Activated T-helper 1 cell treated with anti-CD3 and anti-CD28 coated beads, Interleukin-12 subunit alpha, Interleukin-12 subunit beta, Interleukin-2, Interleukin-4 antibody, amounts not matched to agents 30 ng/mL and 10 ng/mL and 1 ng/mL, durations not matched to agents 14 hours and 24 hours and 36 hours (primary cell): Measurements from ENCODE around the gene WNK1. TPM values are rescaled to one million over a fixed set of nuclear protein-coding genes. Genes with fewer than 3 reads are reported as not detected.
A peak's percentile ranks its signal among the peaks of the same experiment; 100 is the strongest.

Experiments
- DNase-seq: peaks from one replicate; pipeline ENCODE4 v3.0.0; 2021; ENCODE audit warnings: low spot score
- H3K27ac Mint-ChIP-seq: one replicate; pipeline ENCODE4 v1.8.0; 2021; ENCODE audit warnings: mild to moderate bottlenecking, mixed read lengths
- H3K27me3 Mint-ChIP-seq: one replicate; pipeline ENCODE4 v1.8.0; 2022; ENCODE audit warnings: mild to moderate bottlenecking, moderate library complexity, mixed read lengths; ENCODE audit not compliant: insufficient read depth
- H3K36me3 Mint-ChIP-seq: one replicate; pipeline ENCODE4 v1.8.0; 2021; ENCODE audit warnings: low read depth, mixed read lengths
- H3K4me1 Mint-ChIP-seq: one replicate; pipeline ENCODE4 v1.8.0; 2021; ENCODE audit warnings: low read depth, mixed read lengths
- H3K4me3 Mint-ChIP-seq: one replicate; pipeline ENCODE4 v1.8.0; 2021; ENCODE audit warnings: mild to moderate bottlenecking, moderate library complexity, mixed read lengths
- H3K9me3 Mint-ChIP-seq: one replicate; pipeline ENCODE4 v1.8.0; 2021; ENCODE audit warnings: mixed read lengths
- intact Hi-C: fragments of 100-400 bp; cut with micrococcal nuclease; formaldehyde crosslinking; loops from one replicate; pipeline ENCODE4 v1.15.1; 2024
- total RNA-seq: library from RNA; stranded (reverse); gene quantifications from 2 replicates; pipeline ENCODE4 v1.2.3, GENCODE V29; 2022

The WNK1 gene
- total RNA-seq, 1 donor from 2014 or later: 178 TPM

DNA sequence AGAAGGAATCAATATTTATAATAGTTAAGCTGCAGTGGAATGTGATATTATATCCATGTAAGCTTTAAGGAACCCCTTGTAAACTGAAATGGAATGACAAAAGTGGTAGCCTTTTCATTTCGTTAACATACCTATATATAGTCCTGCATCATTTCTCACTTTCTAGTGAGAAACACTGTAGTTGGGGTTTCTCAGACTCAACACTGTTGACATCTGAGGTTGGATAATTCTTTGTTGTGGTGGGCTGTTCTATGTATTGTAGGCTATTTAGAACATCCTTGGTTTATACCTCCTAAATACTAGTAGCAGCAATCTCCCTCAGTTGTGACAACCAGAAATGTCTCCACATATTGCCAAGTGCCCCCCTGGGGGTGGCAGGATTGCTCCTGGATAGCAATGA lies 118.0 kb downstream of the WNK1 start:
- H3K4me3 Mint-ChIP-seq: no peak overlapping the region
- peaks cover 13% of the 10 kb centered on the region for H3K4me1 Mint-ChIP-seq
- DNase-seq: no peak
- intact Hi-C loops: loop anchor here (5.0 kb wide), 1 partner anchor 82 kb away; no protein-coding TSS in a partner anchor
- H3K27me3 Mint-ChIP-seq: no peaks in the 10 kb centered on the region
- peaks cover 34% of the 10 kb centered on the region for H3K36me3 Mint-ChIP-seq
- no peaks in the 10 kb centered on the region for H3K9me3 Mint-ChIP-seq
- peak overlapping the region; percentile 45 for H3K27ac Mint-ChIP-seq

- no peaks in the 10 kb centered on the region for H3K9me3 Mint-ChIP-seq
- no peak overlapping the region for H3K4me3 Mint-ChIP-seq
- no peak overlapping the region for H3K27ac Mint-ChIP-seq
- intact Hi-C loops: loop anchor here (5.0 kb wide), 1 partner anchor 78 kb away; no protein-coding TSS in a partner anchor
- no peak for DNase-seq
- H3K4me1 Mint-ChIP-seq: peaks cover 13% of the 10 kb centered on the region
- H3K27me3 Mint-ChIP-seq: no peaks in the 10 kb centered on the region
- H3K36me3 Mint-ChIP-seq: peaks cover 28% of the 10 kb centered on the region
These were observed 121.6 kb downstream of the WNK1 start for GRCh38 chr12:873954-874353.

DNA sequence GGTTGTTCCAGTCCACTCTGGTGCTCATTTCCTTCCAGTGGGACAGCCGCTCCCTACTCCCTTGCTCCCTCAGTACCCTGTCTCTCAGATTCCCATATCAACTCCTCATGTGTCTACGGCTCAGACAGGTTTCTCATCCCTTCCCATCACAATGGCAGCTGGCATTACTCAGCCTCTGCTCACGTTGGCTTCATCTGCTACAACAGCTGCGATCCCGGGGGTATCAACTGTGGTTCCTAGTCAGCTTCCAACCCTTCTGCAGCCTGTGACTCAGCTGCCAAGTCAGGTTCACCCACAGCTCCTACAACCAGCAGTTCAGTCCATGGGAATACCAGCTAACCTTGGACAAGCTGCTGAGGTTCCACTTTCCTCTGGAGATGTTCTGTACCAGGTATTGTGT lies 127.3 kb downstream of the WNK1 start:
- DNase-seq: no peak
- Mint-ChIP-seq H3K27ac (no peak overlapping the region), H3K36me3 (peaks cover 51% of the 10 kb centered on the region), H3K4me3 (no peak overlapping the region), H3K9me3 (no peaks in the 10 kb centered on the region), H3K27me3 (no peaks in the 10 kb centered on the region), H3K4me1 (peaks cover 7% of the 10 kb centered on the region)
- intact Hi-C loops: no loop called here

GRCh38 chr12:880656-881055 lies 128.3 kb downstream of the WNK1 start:
- Mint-ChIP-seq H3K4me3 (no peak overlapping the region), H3K27me3 (no peaks in the 10 kb centered on the region), H3K9me3 (no peaks in the 10 kb centered on the region), H3K4me1 (peaks cover 7% of the 10 kb centered on the region), H3K36me3 (peaks cover 52% of the 10 kb centered on the region), H3K27ac (peak overlapping the region; percentile 74)
- no peak for DNase-seq
- intact Hi-C loops: no loop called here

DNA sequence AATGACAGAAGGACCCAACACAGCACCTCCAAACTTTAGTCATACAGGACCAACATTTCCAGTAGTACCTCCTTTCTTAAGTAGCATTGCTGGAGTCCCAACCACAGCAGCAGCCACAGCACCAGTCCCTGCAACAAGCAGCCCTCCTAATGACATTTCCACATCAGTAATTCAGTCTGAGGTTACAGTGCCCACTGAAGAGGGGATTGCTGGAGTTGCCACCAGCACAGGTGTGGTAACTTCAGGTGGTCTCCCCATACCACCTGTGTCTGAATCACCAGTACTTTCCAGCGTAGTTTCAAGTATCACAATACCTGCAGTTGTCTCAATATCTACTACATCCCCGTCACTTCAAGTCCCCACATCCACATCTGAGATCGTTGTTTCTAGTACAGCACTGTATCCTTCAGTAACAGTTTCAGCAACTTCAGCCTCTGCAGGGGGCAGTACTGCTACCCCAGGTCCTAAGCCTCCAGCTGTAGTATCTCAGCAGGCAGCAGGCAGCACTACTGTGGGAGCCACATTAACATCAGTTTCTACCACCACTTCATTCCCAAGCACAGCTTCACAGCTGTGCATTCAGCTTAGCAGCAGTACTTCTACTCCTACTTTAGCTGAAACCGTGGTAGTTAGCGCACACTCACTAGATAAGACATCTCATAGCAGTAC lies 132.5 kb downstream of the WNK1 start:
- Mint-ChIP-seq H3K4me1 (peaks cover 7% of the 10 kb centered on the region), H3K27me3 (no peaks in the 10 kb centered on the region), H3K27ac (no peak overlapping the region), H3K9me3 (no peaks in the 10 kb centered on the region), H3K4me3 (no peak overlapping the region), H3K36me3 (peaks cover 59% of the 10 kb centered on the region)
- DNase-seq: no peak
- intact Hi-C loops: no loop called here

GRCh38 chr12:885701-886100 lies 133.3 kb downstream of the WNK1 start:
- DNase-seq: no peak
- Mint-ChIP-seq H3K4me1 (peaks cover 5% of the 10 kb centered on the region), H3K27me3 (no peaks in the 10 kb centered on the region), H3K27ac (no peak overlapping the region), H3K36me3 (peaks cover 55% of the 10 kb centered on the region), H3K9me3 (no peaks in the 10 kb centered on the region), H3K4me3 (no peak overlapping the region)
- intact Hi-C loops: no loop called here

DNA sequence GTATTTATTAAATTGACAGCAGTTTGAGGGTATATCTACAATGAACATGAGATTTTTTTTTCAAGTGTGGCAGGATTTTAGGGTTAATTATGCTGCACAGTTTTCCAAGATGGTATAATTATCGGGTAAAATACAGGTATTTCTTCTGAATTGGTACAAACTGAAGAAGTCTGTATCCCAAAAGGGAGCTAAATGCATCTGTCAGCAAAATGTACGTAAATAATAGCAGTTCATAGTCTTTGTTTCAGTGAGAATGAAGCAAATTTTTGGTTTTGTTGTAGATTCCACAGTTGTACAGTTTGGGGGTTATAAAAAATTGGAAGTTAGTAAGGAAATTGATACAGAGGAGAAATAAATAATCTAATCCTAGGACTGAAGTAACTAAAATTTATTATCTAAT lies 133.8 kb downstream of the WNK1 start:
- no peak for DNase-seq
- no peaks in the 10 kb centered on the region for H3K27me3 Mint-ChIP-seq
- H3K4me3 Mint-ChIP-seq: no peak overlapping the region
- H3K4me1 Mint-ChIP-seq: no peaks in the 10 kb centered on the region
- H3K9me3 Mint-ChIP-seq: no peaks in the 10 kb centered on the region
- H3K27ac Mint-ChIP-seq: no peak overlapping the region
- intact Hi-C loops: no loop called here
- peaks cover 54% of the 10 kb centered on the region for H3K36me3 Mint-ChIP-seq

GRCh38 chr12:894226-894625 lies 141.8 kb downstream of the WNK1 start:
- no peak overlapping the region for H3K4me3 Mint-ChIP-seq
- no peaks in the 10 kb centered on the region for H3K9me3 Mint-ChIP-seq
- H3K36me3 Mint-ChIP-seq: peaks cover 42% of the 10 kb centered on the region
- H3K27ac Mint-ChIP-seq: no peak overlapping the region
- no peaks in the 10 kb centered on the region for H3K4me1 Mint-ChIP-seq
- intact Hi-C loops: no loop called here
- no peaks in the 10 kb centered on the region for H3K27me3 Mint-ChIP-seq
- DNase-seq: no peak

DNA sequence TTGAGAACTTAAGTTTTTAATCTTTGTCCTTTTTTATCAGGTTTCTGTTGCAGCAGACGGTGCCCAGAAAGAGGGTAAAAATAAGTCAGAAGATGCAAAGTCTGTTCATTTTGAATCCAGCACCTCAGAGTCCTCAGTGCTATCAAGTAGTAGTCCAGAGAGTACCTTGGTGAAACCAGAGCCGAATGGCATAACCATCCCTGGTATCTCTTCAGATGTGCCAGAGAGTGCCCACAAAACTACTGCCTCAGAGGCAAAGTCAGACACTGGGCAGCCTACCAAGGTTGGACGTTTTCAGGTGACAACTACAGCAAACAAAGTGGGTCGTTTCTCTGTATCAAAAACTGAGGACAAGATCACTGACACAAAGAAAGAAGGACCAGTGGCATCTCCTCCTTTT lies 143.7 kb downstream of the WNK1 start:
- H3K4me1 Mint-ChIP-seq: no peaks in the 10 kb centered on the region
- H3K27ac Mint-ChIP-seq: no peak overlapping the region
- H3K4me3 Mint-ChIP-seq: no peak overlapping the region

DNA sequence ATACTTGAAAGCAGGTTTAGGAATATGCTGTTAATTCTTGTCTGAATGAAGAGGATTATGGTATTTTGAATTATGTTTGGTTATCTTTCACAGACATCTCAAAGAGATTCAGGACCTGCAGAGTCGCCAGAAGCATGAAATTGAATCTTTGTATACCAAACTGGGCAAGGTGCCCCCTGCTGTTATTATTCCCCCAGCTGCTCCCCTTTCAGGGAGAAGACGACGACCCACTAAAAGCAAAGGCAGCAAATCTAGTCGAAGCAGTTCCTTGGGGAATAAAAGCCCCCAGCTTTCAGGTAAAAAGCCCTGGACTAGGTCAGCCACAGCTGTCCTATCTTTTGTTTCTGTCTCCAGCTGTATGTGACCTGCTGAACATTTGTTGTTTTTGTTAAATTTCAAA lies 145.0 kb downstream of the WNK1 start:
- intact Hi-C loops: no loop called here
- Mint-ChIP-seq H3K4me1 (no peaks in the 10 kb centered on the region), H3K36me3 (peaks cover 55% of the 10 kb centered on the region), H3K9me3 (no peaks in the 10 kb centered on the region), H3K4me3 (no peak overlapping the region), H3K27me3 (no peaks in the 10 kb centered on the region), H3K27ac (no peak overlapping the region)
- no peak for DNase-seq

More for the DNA sequence above, 143.7 kb downstream of the WNK1 start:
- Mint-ChIP-seq H3K9me3 (no peaks in the 10 kb centered on the region), H3K36me3 (peaks cover 45% of the 10 kb centered on the region), H3K27me3 (no peaks in the 10 kb centered on the region)
- DNase-seq: no peak
- intact Hi-C loops: no loop called here

- Mint-ChIP-seq H3K9me3 (no peaks in the 10 kb centered on the region), H3K4me3 (no peak overlapping the region), H3K27ac (no peak overlapping the region), H3K27me3 (no peaks in the 10 kb centered on the region), H3K36me3 (peaks cover 71% of the 10 kb centered on the region), H3K4me1 (peaks cover 28% of the 10 kb centered on the region)
- intact Hi-C loops: no loop called here
- no peak for DNase-seq
These were observed 150.2 kb downstream of the WNK1 start for GRCh38 chr12:902581-902980.

DNA sequence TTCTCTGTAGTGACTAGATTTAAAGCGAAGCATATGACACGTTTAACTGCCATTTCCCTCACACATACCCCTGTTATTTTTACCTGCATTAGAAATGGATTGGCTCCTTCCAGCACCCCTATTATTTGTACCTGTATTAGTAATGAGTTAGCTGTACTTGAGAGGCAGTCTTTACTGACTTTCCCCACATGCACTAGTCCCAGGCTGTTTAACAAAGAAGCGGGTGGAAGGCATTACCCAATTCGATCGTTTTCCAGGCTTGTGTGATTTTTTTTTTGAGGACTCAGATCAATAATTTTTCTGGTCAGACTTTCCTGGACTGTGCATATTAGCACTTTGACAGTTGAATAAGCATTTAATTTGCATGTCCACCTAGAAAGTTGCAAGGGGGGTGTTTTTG lies 150.7 kb downstream of the WNK1 start:
- Mint-ChIP-seq H3K4me1 (peaks cover 32% of the 10 kb centered on the region), H3K36me3 (peaks cover 71% of the 10 kb centered on the region), H3K9me3 (no peaks in the 10 kb centered on the region), H3K27me3 (no peaks in the 10 kb centered on the region), H3K27ac (no peak overlapping the region), H3K4me3 (no peak overlapping the region)
- no peak for DNase-seq
- intact Hi-C loops: no loop called here

DNA sequence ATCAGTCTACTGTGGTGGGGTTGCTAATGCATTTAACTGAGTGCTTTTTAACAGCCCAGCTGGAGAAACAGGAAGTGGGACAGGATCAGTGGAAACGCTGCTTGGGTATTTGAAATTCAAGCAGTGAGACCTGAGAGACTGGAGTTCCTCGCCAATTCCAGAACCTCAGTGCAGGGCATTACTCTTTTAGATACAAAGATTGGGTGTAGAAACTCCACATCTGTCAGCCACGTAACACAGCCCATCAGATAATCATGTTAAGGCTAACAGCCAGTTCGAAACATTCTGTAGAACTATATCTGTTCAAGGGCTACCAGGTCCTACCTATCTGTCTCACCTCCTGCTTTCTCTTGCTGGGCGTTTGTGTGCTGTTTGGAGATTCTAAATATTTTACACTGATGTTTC lies 151.6 kb downstream of the WNK1 start:
- peaks cover 33% of the 10 kb centered on the region for H3K4me1 Mint-ChIP-seq
- no peak overlapping the region for H3K4me3 Mint-ChIP-seq
- DNase-seq: no peak
- intact Hi-C loops: no loop called here
- no peaks in the 10 kb centered on the region for H3K27me3 Mint-ChIP-seq
- H3K9me3 Mint-ChIP-seq: no peaks in the 10 kb centered on the region
- H3K27ac Mint-ChIP-seq: no peak overlapping the region
- peaks cover 73% of the 10 kb centered on the region for H3K36me3 Mint-ChIP-seq
